OCI-LY3 (cell line): ENCODE measurements around the gene CCDC102A.
"Not testable (repeated sequence)": the region's sequence is repeated elsewhere in the genome, so short reads cannot be mapped to it uniquely, and the experiment has no call there.

Experiments used
- H2AFZ ChIP-seq: fragments of 200-600, 300-600 bp; shearing (Covaris generic); 2 replicates; pipeline ENCODE4 v1.6.0; 2014; ENCODE audit warnings: antibody characterized with exemption, low read depth, low read length
- H3K27ac ChIP-seq: fragments of 200-600, 300-600 bp; sonication (generic); 2 replicates; pipeline ENCODE4 v1.5.1; 2014; ENCODE audit warnings: mild to moderate bottlenecking, low read length, moderate library complexity, mixed read lengths
- H3K27me3 ChIP-seq: fragments of 200-600, 300-600 bp; sonication (generic); 2 replicates; pipeline ENCODE4 v1.6.1; 2014; ENCODE audit warnings: low read depth, low read length, mixed read lengths
- H3K36me3 ChIP-seq: fragments of 200-600, 300-600 bp; sonication (generic); replicated peaks from 2 replicates; pipeline ENCODE3; 2014; ENCODE audit warnings: low read depth, low read length, mixed read lengths
- H3K4me1 ChIP-seq: fragments of 300-600, 200-600 bp; sonication (generic); 2 replicates; pipeline ENCODE4 v1.6.1; 2014; ENCODE audit warnings: low read length, mixed read lengths
- H3K4me2 ChIP-seq: fragments of 200-600, 300-600 bp; sonication (generic); 2 replicates; pipeline ENCODE4 v1.6.1; 2014; ENCODE audit warnings: low read length, mixed read lengths
- H3K4me3 ChIP-seq: fragments of 300-600, 200-600 bp; sonication (generic); 2 replicates; pipeline ENCODE4 v1.5.1; 2014; ENCODE audit warnings: antibody characterized with exemption, mild to moderate bottlenecking, low read length, moderate library complexity
- H3K79me2 ChIP-seq: fragments of 300-600, 200-600 bp; shearing (Covaris generic); 2 replicates; pipeline ENCODE4 v1.6.1; 2014; ENCODE audit warnings: mild to moderate bottlenecking, low read length, mixed read lengths
- H3K9ac ChIP-seq: fragments of 300-600, 200-600 bp; shearing (Covaris generic); 2 replicates; pipeline ENCODE4 v1.6.0; 2014; ENCODE audit warnings: mild to moderate bottlenecking, low read length, moderate library complexity
- H3K9me3 ChIP-seq: fragments of 200-600, 300-600 bp; shearing (Covaris generic); 2 replicates; pipeline ENCODE4 v1.6.1; 2014; ENCODE audit warnings: low read length, mixed read lengths; ENCODE audit not compliant: insufficient read depth
- H4K20me1 ChIP-seq: fragments of 200-600, 300-600 bp; sonication (generic); 2 replicates; pipeline ENCODE4 v1.6.1; 2016; ENCODE audit warnings: low read length, mixed read lengths; ENCODE audit not compliant: insufficient read depth
- EZH2phosphoT487 ChIP-seq: fragments of 200-600 bp; shearing (Covaris generic); IDR thresholded peaks from 2 replicates; pipeline ENCODE4 v1.6.1; 2018; ENCODE audit warnings: antibody characterized with exemption, mixed run types, low read depth
- TF ChIP-seq, protein P1 (sequence below): fragments of 200-600, 300-600 bp; sonication (generic); IDR thresholded peaks from 2 replicates; pipeline ENCODE4 v1.5.1; 2014; ENCODE audit warnings: antibody characterized with exemption, low read length, low read depth

CCDC102A gene

DNA sequence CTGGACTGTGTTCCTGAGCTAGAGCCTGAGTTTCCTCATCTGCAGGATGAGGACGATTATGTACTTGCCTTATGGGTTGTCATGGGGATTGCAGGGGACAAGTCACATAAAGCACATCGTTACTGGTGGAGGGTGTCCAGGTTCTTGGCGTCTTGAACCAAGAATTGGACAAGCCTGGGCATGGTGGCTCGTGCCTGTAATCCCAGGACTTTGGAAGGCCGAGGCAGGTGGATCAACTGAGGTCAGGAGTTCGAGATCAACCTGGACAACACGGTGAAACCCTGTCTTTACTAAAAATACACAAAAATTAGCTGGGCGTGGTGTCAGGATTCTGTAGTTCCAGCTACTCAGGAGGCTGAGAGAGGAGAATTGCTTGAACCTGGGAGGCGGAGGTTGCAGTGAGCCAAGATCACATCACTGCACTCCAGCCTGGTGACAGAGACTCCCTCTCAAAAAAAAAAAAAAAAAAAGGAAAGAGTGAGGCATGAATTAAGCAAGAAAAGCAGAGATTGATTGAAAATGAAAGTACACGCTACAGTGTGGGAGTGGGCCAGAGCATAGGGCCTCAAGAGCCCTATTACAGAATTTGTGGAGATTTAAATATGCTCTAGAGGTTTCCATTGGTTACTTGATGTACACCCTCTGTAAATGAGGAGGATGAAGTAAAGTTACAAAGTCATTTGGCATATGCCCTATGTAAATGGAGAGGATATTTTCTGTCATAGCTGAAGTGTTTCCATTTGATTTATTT is 36.8 kb upstream of the CCDC102A start:
- no peak overlapping the region for H3K9ac ChIP-seq
- no peak overlapping the region for H3K4me3 ChIP-seq
- H3K9me3 ChIP-seq: no peaks in the 10 kb centered on the region
- no peak for TF ChIP-seq EZH2phosphoT487
- TF ChIP-seq, protein P1, sequence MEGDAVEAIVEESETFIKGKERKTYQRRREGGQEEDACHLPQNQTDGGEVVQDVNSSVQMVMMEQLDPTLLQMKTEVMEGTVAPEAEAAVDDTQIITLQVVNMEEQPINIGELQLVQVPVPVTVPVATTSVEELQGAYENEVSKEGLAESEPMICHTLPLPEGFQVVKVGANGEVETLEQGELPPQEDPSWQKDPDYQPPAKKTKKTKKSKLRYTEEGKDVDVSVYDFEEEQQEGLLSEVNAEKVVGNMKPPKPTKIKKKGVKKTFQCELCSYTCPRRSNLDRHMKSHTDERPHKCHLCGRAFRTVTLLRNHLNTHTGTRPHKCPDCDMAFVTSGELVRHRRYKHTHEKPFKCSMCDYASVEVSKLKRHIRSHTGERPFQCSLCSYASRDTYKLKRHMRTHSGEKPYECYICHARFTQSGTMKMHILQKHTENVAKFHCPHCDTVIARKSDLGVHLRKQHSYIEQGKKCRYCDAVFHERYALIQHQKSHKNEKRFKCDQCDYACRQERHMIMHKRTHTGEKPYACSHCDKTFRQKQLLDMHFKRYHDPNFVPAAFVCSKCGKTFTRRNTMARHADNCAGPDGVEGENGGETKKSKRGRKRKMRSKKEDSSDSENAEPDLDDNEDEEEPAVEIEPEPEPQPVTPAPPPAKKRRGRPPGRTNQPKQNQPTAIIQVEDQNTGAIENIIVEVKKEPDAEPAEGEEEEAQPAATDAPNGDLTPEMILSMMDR: no peak
- no peaks in the 10 kb centered on the region for H3K79me2 ChIP-seq
- H4K20me1 ChIP-seq: peaks cover 12% of the 10 kb centered on the region; the same call in 1 of the 2 replicates
- no peaks in the 10 kb centered on the region for H3K36me3 ChIP-seq
- H3K4me1 ChIP-seq: 0 out of 2 replicates have a peak, but pooled peaks cover 9% of the 10 kb centered on the region
- no peak overlapping the region for H3K4me2 ChIP-seq
- peaks cover 61% of the 10 kb centered on the region for H3K27me3 ChIP-seq
- no peak overlapping the region for H2AFZ ChIP-seq
- no peak overlapping the region for H3K27ac ChIP-seq

DNA sequence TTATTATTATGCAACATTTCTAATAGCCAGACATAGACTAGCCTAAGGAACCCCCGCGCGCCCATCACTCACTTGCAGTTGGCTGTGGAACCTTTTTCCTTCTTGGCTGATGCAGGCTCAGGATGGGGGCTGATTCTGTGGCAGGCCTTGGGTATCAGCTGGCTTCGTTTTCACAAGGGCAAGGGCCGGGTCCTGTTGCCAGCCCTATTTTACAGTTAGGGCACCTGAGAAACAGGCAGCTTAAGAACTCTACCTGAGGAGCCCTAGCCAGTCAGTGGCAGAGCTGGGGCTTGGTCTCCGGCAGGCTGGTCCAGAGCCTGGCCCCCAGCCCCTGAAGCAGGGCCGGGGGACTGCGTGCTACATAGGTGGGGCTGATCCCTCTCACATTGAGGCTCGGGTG is 34.7 kb upstream of the CCDC102A start:
- no peak overlapping the region for H3K27ac ChIP-seq
- H3K4me2 ChIP-seq: no peak overlapping the region
- TF ChIP-seq EZH2phosphoT487: no peak
- TF ChIP-seq, protein P1: no peak
- H3K4me3 ChIP-seq: no peak overlapping the region
- H3K9me3 ChIP-seq: no peaks in the 10 kb centered on the region
- no peak overlapping the region for H2AFZ ChIP-seq
- H4K20me1 ChIP-seq: peaks cover 16% of the 10 kb centered on the region; the same call in 1 of the 2 replicates
- H3K4me1 ChIP-seq: 0 out of 2 replicates have a peak, but pooled peaks cover 7% of the 10 kb centered on the region
- H3K36me3 ChIP-seq: no peaks in the 10 kb centered on the region
- H3K9ac ChIP-seq: no peak overlapping the region
- H3K79me2 ChIP-seq: no peaks in the 10 kb centered on the region
- peaks cover 45% of the 10 kb centered on the region for H3K27me3 ChIP-seq

DNA sequence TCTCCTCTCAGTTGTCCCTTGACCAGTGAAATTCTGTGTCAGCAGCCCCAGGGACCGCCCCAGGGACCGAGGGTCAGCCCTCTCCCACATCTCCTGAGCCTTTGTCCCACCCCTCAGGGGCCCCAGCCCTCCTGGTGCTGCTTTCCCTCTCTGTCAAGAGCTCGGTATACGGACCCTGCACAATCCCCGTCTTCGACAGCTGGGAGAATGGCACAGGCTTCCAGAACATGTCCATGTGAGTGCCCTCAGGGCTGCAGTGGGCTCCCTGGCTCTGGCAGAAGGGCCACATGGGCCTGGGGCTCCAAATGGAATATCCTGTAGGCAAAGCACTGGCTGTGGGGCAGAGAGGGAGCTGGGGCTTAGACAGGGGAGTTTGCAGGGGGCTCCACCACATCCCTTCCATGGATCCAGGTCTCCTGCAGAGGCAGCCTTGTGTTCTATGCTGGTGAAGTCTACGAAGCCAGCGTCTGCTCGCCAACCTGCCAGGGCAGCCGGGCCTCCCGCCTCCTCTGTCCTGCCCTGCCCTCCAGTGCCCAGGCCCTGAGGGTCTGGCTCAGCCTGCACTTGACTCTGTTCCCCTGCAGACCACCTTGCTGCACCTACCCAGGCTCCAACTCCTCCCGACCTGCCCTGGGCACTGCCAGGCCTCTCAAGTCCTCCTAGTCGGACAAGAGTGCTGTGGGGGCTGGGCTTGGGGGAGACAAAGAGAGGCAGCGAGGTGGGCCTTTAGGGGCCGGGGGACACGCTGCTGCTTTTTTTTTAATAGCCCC is 34.1 kb upstream of the CCDC102A start:
- TF ChIP-seq, protein P1: no peak
- no peak for TF ChIP-seq EZH2phosphoT487
- Histone ChIP-seq H3K27me3 (peaks cover 48% of the 10 kb centered on the region), H3K27ac (no peak overlapping the region), H3K79me2 (no peaks in the 10 kb centered on the region), H3K9me3 (no peaks in the 10 kb centered on the region), H3K4me3 (no peak overlapping the region), H3K4me2 (no peak overlapping the region), H3K4me1 (0 out of 2 replicates have a peak, but pooled peaks cover 1% of the 10 kb centered on the region), H3K9ac (no peak overlapping the region), H2AFZ (no peak overlapping the region), H3K36me3 (no peaks in the 10 kb centered on the region), H4K20me1 (peaks cover 18% of the 10 kb centered on the region; the same call in 1 of the 2 replicates)

DNA sequence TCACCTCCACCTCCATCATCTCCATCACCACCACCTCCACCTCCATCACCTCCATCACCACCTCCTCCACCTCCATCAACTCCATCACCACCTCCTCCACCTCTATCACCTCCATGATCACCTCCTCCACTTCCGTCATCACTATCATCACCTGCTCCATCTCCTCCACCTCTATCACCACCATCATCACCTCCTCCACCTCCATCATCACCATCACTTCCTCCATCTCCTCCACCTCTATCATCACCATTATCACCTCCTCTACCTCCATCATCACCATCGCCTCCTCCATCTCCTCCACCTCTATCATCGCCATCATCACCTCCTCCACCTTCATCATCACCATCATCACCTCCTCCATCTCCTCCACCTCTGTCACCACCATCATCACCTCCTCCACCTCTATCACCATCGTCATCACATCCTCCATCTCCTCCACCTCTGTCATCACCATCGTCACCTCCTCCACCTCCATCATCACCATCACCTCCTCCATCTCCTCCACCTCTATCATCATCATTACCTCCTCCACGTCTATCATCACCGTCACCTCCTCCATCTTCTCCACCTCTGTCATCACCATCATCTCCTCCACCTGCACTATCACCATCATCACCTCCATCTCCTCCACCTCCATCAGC is 33.1 kb upstream of the CCDC102A start:
- Histone ChIP-seq H3K4me3 (no peak overlapping the region), H3K9ac (no peak overlapping the region), H3K27me3 (peaks cover 49% of the 10 kb centered on the region), H3K4me1 (no peaks in the 10 kb centered on the region), H3K4me2 (no peak overlapping the region), H3K27ac (no peak overlapping the region), H4K20me1 (0 out of 2 replicates have a peak, but pooled peaks cover 14% of the 10 kb centered on the region), H3K36me3 (no peaks in the 10 kb centered on the region), H3K79me2 (no peaks in the 10 kb centered on the region), H3K9me3 (no peaks in the 10 kb centered on the region), H2AFZ (no peak overlapping the region)
- TF ChIP-seq EZH2phosphoT487: no peak
- TF ChIP-seq, protein P1: no peak

DNA sequence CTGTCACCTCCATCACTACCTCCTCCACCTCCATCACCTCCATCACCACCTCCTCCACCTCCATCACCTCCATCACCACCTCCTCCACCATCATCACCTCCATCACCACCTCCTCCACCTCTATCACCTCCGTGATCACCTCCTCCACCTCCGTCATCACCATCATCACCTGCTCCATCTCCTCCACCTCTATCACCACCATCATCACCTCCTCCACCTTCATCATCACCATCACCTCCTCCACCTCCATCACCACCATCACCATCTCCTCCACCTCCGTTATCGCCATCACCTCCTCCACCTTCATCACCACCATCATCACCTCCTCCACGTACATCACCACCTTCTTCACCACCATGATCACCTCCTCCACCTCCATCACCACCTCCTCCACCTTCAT is 32.4 kb upstream of the CCDC102A start:
- H3K4me1 ChIP-seq, H2AFZ ChIP-seq, H3K27ac ChIP-seq, H3K4me2 ChIP-seq, H3K79me2 ChIP-seq, H3K4me3 ChIP-seq, H3K9ac ChIP-seq, H3K36me3 ChIP-seq, H3K9me3 ChIP-seq: not testable (repeated sequence)
- peaks cover 48% of the 10 kb centered on the region for H3K27me3 ChIP-seq
- 0 out of 2 replicates have a peak, but pooled peaks cover 14% of the 10 kb centered on the region for H4K20me1 ChIP-seq
